Ureter (tissue), 1 donor: Measurements from ENCODE around the gene PRR29. TPM values are rescaled to one million over a fixed set of nuclear protein-coding genes. Genes with fewer than 3 reads are reported as not detected.
"Not testable (repeated sequence)": the region's sequence is repeated elsewhere in the genome, so short reads cannot be mapped to it uniquely, and the experiment has no call there.

Experiments
- DNase-seq: peaks from one replicate; pipeline ENCODE4 v3.0.0-alpha.2; 2020; ENCODE audit warnings: low spot score
- total RNA-seq: library from RNA; stranded (reverse); gene quantifications from one replicate; pipeline ENCODE4 v1.2.4, GENCODE V29; 2023
- donor health status: DM: yes; HTN: yes; CAD: no.

The PRR29 gene
- total RNA-seq, 1 donor from 2014 or later: 3.5 TPM

GRCh38 chr17:63974594-63975192 is 23.5 kb upstream of the PRR29 start:
- no peak for DNase-seq

DNA sequence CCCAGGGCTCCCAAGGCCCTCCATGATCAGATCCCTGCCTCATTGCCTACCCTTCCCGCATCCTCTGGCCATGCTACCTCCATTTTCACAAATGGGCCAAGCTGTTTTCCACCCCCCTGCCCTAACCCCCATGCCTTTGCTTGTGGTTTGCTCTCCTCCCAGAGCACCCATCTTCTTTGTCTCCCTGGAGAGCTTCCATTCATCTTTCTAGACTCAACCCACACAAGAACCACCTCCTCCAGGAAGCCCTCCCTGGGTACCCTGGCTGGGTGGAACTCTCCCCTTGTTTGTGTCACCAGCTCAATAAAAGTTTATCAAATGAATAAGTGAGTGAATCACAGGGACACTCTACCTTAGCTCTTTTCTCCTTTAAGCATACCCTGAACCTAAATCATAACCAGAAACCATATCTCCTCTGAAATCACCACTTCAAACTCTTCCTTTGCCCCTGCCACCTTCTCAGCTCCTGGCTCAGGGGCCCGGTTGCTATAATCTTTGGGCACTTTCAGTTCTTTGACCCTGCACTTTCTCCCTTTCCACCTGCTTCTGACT is 22.5 kb upstream of the PRR29 start:
- DNase-seq: no peak

- no peak for DNase-seq
These were observed 21.4 kb upstream of the PRR29 start for GRCh38 chr17:63976702-63977101.

DNA sequence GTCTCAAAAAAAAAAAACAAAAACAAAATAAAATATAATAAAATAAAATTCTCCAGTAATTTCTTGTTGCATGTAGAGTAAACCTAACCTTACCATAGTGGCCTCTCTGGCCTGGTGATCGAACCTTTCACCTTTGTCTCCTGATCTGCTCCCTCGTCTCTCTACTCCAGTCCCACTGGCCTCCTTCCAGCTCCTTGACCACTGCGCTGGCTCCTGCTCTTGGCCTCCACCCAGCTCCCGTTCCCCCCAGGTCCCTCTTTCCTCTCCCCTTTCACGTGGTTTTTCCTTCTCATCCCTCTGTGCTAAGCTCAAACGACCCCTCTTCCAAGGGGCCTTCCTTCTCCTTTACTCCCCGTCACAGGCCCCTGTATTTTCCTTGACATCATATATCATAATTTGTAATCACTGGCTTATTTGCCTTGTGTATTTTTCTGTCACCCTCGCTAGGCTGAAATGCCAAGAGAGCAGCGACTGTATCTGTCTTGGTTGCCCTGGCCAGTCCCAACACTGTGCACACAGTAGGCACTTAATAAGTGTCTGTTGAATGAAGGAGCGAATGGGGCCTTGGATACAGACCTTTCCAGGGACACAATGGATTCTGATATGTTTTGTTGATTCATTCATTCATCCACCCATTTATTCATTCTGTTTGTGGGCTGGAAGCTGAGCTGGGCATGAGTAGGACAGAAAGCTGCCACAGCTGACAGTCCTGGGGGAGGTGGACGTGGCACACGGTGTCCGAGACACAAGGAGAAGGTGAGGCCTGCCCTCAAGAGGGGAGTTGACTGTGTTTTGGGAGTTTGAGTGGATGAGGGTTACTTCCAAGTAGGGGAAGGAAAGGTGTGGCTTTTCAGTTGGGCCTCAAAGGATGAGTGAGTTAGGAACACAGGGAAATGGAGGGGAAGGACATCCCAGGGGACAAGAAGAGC is 19.6 kb upstream of the PRR29 start:
- no peak for DNase-seq

DNA sequence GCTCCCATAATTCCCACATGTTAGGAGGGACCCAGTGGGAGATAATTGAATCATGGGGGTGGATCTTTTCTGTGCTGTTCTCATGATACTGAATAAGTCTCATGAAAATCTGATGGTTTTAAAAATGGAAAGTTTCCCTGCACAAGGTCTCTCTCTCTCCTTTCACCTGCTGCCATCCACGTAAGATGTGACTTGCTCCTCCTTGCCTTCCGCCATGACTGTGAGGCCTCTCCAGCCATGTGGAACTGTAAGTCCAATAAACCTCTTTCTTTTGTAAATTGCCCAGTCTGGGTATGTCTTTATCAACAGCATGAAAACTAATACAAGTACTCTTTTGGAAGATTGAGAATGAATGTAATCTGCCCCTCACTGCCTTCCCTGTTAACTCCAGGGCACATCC is 15.5 kb upstream of the PRR29 start:
- not testable (repeated sequence) for DNase-seq

DNA sequence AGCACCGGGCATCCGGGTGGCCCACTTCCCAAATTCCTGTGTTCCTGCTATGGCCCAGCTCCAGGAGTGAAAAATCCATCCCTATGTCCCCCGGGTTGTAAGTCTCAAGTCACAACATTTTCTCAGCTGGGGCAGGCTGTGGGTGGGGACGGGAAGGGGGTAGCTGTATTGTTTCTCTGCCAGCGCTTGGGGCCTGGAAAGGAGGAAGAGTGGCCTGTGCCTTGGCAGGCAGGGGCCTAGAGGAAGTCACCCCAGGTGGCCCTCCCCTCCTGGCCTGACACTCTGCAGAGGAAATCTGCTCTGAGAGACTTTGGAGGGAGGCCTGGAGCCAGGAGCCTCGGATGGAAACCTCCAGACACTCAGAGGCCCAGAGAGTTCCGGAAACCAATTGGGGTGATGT is 14.8 kb upstream of the PRR29 start:
- DNase-seq: no peak

DNA sequence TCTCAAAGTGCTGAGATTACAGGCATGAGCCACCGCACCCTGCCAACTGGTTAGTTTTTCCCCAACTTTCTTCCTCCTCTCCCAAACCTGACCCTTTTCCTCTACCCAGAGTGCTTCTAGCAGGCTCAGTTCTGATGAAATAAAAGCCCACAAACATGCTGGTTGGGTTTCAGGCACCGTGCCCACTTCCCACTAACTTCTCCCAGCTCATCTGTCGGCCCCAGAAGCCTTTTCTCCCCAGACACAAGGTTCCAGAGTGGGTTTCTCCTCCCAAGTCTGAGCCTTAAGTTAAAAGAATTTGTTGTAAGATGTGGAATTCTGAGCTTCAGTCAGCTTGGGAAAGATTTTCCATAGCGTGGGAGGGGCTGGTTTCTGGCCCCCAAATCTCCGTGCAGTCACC is 13.9 kb upstream of the PRR29 start:
- no peak for DNase-seq

- peak; percentile 78 for DNase-seq
These were observed 13.3 kb upstream of the PRR29 start for GRCh38 chr17:63984651-63985386.

DNA sequence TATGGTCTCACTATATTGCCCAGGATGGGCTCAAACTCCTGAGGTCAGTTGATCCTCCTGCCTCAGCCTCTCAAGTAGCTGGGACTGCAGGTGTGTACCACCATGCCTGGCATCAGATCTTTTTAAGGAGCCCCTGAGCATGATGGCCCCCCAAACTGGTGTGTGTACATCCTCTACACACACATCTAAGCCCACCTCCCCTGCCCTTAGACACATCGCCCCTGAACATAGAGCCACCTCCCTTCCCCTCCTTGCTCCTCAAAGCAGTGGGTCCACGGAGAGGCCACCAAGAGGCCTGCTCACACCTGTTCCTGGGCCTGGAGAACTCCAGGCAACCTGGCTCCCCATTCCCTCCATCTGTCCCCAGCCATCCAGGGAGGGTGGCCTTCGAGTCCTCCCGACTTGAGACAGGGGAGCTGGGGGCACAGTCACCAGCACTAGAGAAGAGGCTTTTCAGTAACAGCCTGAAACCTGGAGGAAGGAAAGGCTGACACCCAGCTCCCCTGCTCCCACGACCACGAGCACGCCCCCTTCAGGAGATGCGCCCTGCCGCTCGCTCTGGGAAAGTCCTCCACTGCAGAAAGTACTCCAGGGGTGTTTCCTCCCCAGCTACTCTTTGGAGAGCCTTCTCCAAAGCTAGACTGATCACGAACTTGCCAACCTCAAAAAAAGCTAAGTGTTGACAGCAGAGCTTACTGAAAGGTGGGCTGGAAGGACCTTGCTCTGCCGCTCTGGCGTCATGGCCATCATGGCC is 12.6 kb upstream of the PRR29 start:
- no peak for DNase-seq

- DNase-seq: no peak
These were observed 11.3 kb upstream of the PRR29 start for GRCh38 chr17:63986821-63987220.

- DNase-seq: no peak
These were observed 10.7 kb upstream of the PRR29 start for GRCh38 chr17:63987221-63988126.

DNA sequence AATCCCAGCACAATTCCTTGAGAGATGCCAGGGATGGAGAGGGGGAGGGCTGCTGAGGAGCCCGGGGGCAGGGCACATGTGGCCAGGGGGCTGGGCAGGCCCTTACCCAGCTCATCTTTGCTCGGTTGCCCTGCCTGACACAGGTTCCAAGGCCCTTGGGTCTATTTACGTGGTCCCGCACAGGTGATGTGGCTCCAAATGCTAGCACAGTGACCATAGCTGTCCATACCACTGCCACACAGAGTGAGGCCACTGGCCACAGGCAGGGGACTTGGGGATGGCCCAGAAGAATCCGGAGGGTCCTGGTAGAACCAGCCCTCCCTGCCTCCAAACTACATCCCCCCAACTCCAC is 10.0 kb upstream of the PRR29 start:
- DNase-seq: no peak

- DNase-seq: no peak
These were observed 9.2 kb upstream of the PRR29 start for GRCh38 chr17:63988741-63989621.

GRCh38 chr17:63989622-63990345 is 8.4 kb upstream of the PRR29 start:
- no peak for DNase-seq

DNA sequence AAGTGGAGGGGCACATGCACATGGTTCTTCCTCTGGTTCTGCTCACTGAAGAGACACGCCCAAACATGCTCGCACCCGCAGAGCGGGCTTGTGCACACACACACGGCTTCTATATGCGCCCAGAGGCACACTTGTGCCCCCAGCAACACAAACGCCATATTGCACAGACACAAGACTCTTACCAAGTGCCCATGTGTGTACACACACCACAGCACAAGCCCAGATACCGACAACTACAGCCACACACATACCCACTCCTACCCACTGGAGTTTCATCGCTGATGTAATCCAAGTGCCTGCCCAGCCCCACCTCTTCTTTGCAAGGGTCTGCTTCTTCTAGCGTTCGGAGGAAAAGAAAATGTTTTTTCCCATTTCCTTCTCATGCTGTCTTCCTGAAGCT is 6.5 kb upstream of the PRR29 start:
- no peak for DNase-seq

- no peak for DNase-seq
These were observed 4.7 kb upstream of the PRR29 start for GRCh38 chr17:63993368-63993985.

GRCh38 chr17:63995626-63996025 is 2.5 kb upstream of the PRR29 start:
- no peak for DNase-seq

DNA sequence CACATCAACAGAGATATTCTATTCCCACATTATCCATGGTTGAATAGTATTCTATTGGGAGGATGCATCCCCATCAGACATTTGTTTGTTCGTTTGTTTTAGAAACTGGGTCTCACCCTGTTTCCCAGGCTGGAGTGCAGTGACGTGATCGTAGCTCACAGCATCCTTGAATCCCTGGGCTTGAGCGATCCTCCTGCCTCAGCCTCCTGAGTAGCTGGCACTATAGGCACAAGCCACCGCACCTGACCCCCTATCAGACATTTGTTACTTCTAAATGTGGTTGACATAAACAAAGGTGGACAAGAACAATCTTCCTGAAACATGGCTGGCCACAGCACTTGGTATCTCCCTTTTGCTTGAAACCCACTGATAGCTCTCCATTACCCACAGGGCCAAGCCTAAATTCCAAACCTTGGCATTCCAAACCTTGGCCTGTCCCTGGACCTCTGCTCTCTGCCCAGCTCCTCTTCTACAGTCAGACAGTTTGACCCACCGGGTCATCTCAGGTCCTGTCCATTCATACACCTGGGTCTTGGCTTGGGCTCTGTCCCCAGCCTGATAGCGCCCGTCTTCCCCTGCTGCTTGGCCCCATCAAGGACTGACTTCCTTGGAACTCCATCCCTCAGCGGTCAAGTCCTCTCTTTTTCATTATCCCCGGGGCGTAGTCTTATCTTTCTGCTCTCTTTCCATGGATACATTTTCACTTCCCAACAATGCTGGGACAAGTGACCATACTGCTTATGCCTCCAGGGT is 1.5 kb upstream of the PRR29 start:
- peak; percentile 31 for DNase-seq
